Measurements from ENCODE around the gene DQX1. TPM values are rescaled to one million over a fixed set of nuclear protein-coding genes. Genes with fewer than 3 reads are reported as not detected.

The DQX1 gene
- polyA plus RNA-seq, 1 donor (not counting 4 experiments of a cell fraction or from before 2014, with no cell fraction given), result 5.9 TPM

- Histone ChIP-seq H3K27ac (ENCODE audit: control insufficient read depth, insufficient read depth, low read length) (no peak overlapping the region), H3K4me2 (ENCODE audit: control insufficient read depth, extremely low read depth, insufficient read depth, low read depth, low read length) (no peak overlapping the region), H3K79me2 (ENCODE audit: control insufficient read depth, insufficient read depth, low read length) (no peaks in the 10 kb centered on the region), H3K9me1 (ENCODE audit: control insufficient read depth, extremely low read depth, insufficient read depth, low read length) (no peaks in the 10 kb centered on the region), H4K20me1 (ENCODE audit: control insufficient read depth, extremely low read depth, insufficient read depth, low read length) (no peaks in the 10 kb centered on the region), H3K27me3 (ENCODE audit: control insufficient read depth, extremely low read depth, insufficient read depth, low read length) (peaks cover 16% of the 10 kb centered on the region), H3K36me3 (ENCODE audit: control insufficient read depth in 2 of 2, extremely low read depth in 1 of 2, insufficient read depth in 2 of 2, low read length in 2 of 2) (no peaks in the 10 kb centered on the region), H3K9ac (ENCODE audit: control insufficient read depth, extremely low read depth, insufficient read depth, low read length) (no peak overlapping the region), H3K9me3 (ENCODE audit: control insufficient read depth, low read depth, low read length) (no peaks in the 10 kb centered on the region), H3K4me3 (ENCODE audit: control insufficient read depth in 2 of 3, extremely low read depth in 1 of 3, insufficient read depth in 2 of 3, low read depth in 1 of 3, low read length in 3 of 3) (no peak overlapping the region), H2AFZ (ENCODE audit: control insufficient read depth, low read length) (no peak overlapping the region), H3K4me1 (ENCODE audit: control insufficient read depth, extremely low read depth, insufficient read depth, low read length) (peaks cover 12% of the 10 kb centered on the region)
- DNase-seq (ENCODE audit: low read depth, low spot score), result no peak
- no peak for TF ChIP-seq EZH2 (IDR thresholded peaks at IDR 0.05; ENCODE audit: low read length)
- TF ChIP-seq CTCF (optimal IDR thresholded peaks at IDR 0.05 in 1 of 3, IDR thresholded peaks at IDR 0.05 in 1 of 3, conservative IDR thresholded peaks at IDR 0.05 in 1 of 3; ENCODE audit: extremely low read depth in 1 of 3, insufficient read depth in 2 of 3, low read length in 3 of 3), result no peak
- FAIRE-seq, result no peak
- dilution Hi-C loops (cut with MboI; ENCODE audit: extremely low pct_ligation_motif_present, low sequenced_read_pairs), result no loop called here
Measured at GRCh38 chr2:74551942-74552913, 26.2 kb upstream of the DQX1 start.

GRCh38 chr2:74551530-74551929 is 25.5 kb upstream of the DQX1 start:
- TF ChIP-seq CTCF (optimal IDR thresholded peaks at IDR 0.05 in 1 of 3, IDR thresholded peaks at IDR 0.05 in 1 of 3, conservative IDR thresholded peaks at IDR 0.05 in 1 of 3; ENCODE audit: extremely low read depth in 1 of 3, insufficient read depth in 2 of 3, low read length in 3 of 3) (no peak), EZH2 (IDR thresholded peaks at IDR 0.05; ENCODE audit: low read length) (no peak)
- no peak overlapping the region for H3K4me2 ChIP-seq (ENCODE audit: control insufficient read depth, extremely low read depth, insufficient read depth, low read depth, low read length)
- H3K27me3 ChIP-seq (ENCODE audit: control insufficient read depth, extremely low read depth, insufficient read depth, low read length), result peaks cover 16% of the 10 kb centered on the region
- DNase-seq (ENCODE audit: low read depth, low spot score) (no peak), FAIRE-seq (no peak)
- H3K4me1 ChIP-seq (ENCODE audit: control insufficient read depth, extremely low read depth, insufficient read depth, low read length), result peaks cover 12% of the 10 kb centered on the region
- no peak overlapping the region for H3K27ac ChIP-seq (ENCODE audit: control insufficient read depth, insufficient read depth, low read length)
- H3K79me2 ChIP-seq (ENCODE audit: control insufficient read depth, insufficient read depth, low read length), result no peaks in the 10 kb centered on the region
- no peaks in the 10 kb centered on the region for H3K9me3 ChIP-seq (ENCODE audit: control insufficient read depth, low read depth, low read length)
- dilution Hi-C loops (cut with MboI; ENCODE audit: extremely low pct_ligation_motif_present, low sequenced_read_pairs), result no loop called here
- H4K20me1 ChIP-seq (ENCODE audit: control insufficient read depth, extremely low read depth, insufficient read depth, low read length), result no peaks in the 10 kb centered on the region
- H3K4me3 ChIP-seq (ENCODE audit: control insufficient read depth in 2 of 3, extremely low read depth in 1 of 3, insufficient read depth in 2 of 3, low read depth in 1 of 3, low read length in 3 of 3), result no peak overlapping the region
- no peaks in the 10 kb centered on the region for H3K9me1 ChIP-seq (ENCODE audit: control insufficient read depth, extremely low read depth, insufficient read depth, low read length)
- H3K9ac ChIP-seq (ENCODE audit: control insufficient read depth, extremely low read depth, insufficient read depth, low read length), result no peak overlapping the region
- no peaks in the 10 kb centered on the region for H3K36me3 ChIP-seq (ENCODE audit: control insufficient read depth in 2 of 2, extremely low read depth in 1 of 2, insufficient read depth in 2 of 2, low read length in 2 of 2)
- H2AFZ ChIP-seq (ENCODE audit: control insufficient read depth, low read length), result no peak overlapping the region

Measured in keratinocyte (primary cell).